HepG2 (cell line): Measurements from ENCODE around the gene GRAMD4. TPM values are rescaled to one million over a fixed set of nuclear protein-coding genes. Genes with fewer than 3 reads are reported as not detected.

ENCODE experiments used
- ATAC-seq: fragments of 200-7000 bp; cut with Tn5 transposase; 3 replicates; pipeline ENCODE4 v1.9.1; 2020; ENCODE audit warnings: mild to moderate bottlenecking, moderate library complexity
- BruUV-seq: library from RNA; stranded (reverse); fragments of 400-500 nt; replicated peaks from 2 replicates; lab custom pipeline; 2021; lab: Mats Ljungman, UMichigan
- CTCF ChIA-PET: fragments of 300-600 bp; formaldehyde crosslinking; extraction: SDS; loops from one replicate; lab custom pipeline; 2021; ENCODE audit warnings: low total read pairs, inconsistent platforms, low intra/inter-chr PET ratio; lab: Yijun Ruan, JAX
- POLR2A ChIA-PET: fragments of 350-600 bp; sonication (Branson Sonifier 250); formaldehyde crosslinking; loops from one replicate; lab custom pipeline; 2020; ENCODE audit warnings: antibody characterized with exemption, inconsistent platforms; lab: Yijun Ruan, JAX
- DNase-seq: peaks from one replicate; pipeline ENCODE4 v3.0.0-alpha.2; 2015; ENCODE audit warnings: low spot score
- FAIRE-seq: peaks from 3 replicates; lab custom pipeline; 2011; peaks lifted over from hg19 to GRCh38; lab: Jason Lieb, UNC
- H2AFZ ChIP-seq: one replicate; pipeline ENCODE4 v1.6.1; 2011; ENCODE audit warnings: low read length, inconsistent platforms
- H3K27ac ChIP-seq: fragments of 300-600 bp; 3 replicates; pipeline ENCODE4 v1.8.0; 2011; ENCODE audit warnings: mixed run types, mild to moderate bottlenecking, mixed read lengths, low read length, inconsistent platforms; ENCODE audit not compliant: insufficient read depth; ENCODE audit errors: extremely low read length
- H3K27me3 ChIP-seq, 2 experiments: fragments of 200-600 bp in 1 of 2; 2 replicates in 1 of 2; 3 replicates in 1 of 2; pipeline versions ENCODE4 v1.6.0 to v1.8.0; 2011; ENCODE audit warnings: low read length in 2 of 2, mild to moderate bottlenecking in 2 of 2, moderate library complexity in 2 of 2, inconsistent platforms in 1 of 2; ENCODE audit not compliant: insufficient read depth in 2 of 2, control insufficient read depth in 1 of 2
- H3K36me3 ChIP-seq, 2 experiments: fragments of 200-600 bp in 1 of 2; replicated peaks in 1 of 2; 2 replicates in 1 of 2; 3 replicates in 1 of 2; pipeline versions ENCODE4 v1.5.1 to v1.8.0; 2011; ENCODE audit warnings: low read length in 2 of 2, inconsistent platforms in 1 of 2; ENCODE audit not compliant: insufficient read depth in 2 of 2, control insufficient read depth in 1 of 2
- H3K4me1 ChIP-seq: 2 replicates; pipeline ENCODE4 v1.5.1; 2012; ENCODE audit warnings: low read length, inconsistent platforms; ENCODE audit not compliant: insufficient read depth
- H3K4me2 ChIP-seq: 2 replicates; pipeline ENCODE4 v1.6.0; 2011; ENCODE audit warnings: low read depth, low read length, inconsistent platforms
- H3K4me3 ChIP-seq, 3 experiments: fragments of 200-600 bp in 1 of 3; sonication (generic), shearing (Covaris generic) in 1 of 3; replicated peaks in 1 of 3; 2 replicates each; pipeline ENCODE4 v1.5.1; 2011 to 2016; ENCODE audit warnings: low read length in 3 of 3, inconsistent platforms in 2 of 3, low read depth in 2 of 3, mild to moderate bottlenecking in 2 of 3, control low read depth in 1 of 3, mixed read lengths in 1 of 3; ENCODE audit not compliant: insufficient read depth in 1 of 3
- H3K79me2 ChIP-seq: one replicate; pipeline ENCODE4 v1.6.1; 2011; ENCODE audit warnings: low read length, inconsistent platforms; ENCODE audit not compliant: insufficient read depth
- H3K9ac ChIP-seq: 2 replicates; pipeline ENCODE4 v1.6.0; 2011; ENCODE audit warnings: mild to moderate bottlenecking, low read depth, low read length, inconsistent platforms; ENCODE audit not compliant: insufficient read depth
- H3K9me3 ChIP-seq: 2 replicates; pipeline ENCODE4 v1.5.1; 2012; ENCODE audit warnings: mild to moderate bottlenecking, low read length
- H4K20me1 ChIP-seq: 2 replicates; pipeline ENCODE4 v1.6.0; 2011; ENCODE audit warnings: inconsistent platforms, mild to moderate bottlenecking, low read length, moderate library complexity; ENCODE audit not compliant: insufficient read depth
- ATF3 ChIP-seq: sonication (generic); formaldehyde crosslinking; IDR thresholded peaks from 2 replicates; pipeline ENCODE4 v1.4.0; 2020; ENCODE audit warnings: missing genetic modification reagents
- FOSL1 ChIP-seq: sonication (generic); formaldehyde crosslinking; IDR thresholded peaks from 2 replicates; pipeline ENCODE4 v1.9.0; 2021; ENCODE audit warnings: missing genetic modification reagents, borderline replicate concordance
- GRHL1 ChIP-seq: sonication (generic); formaldehyde crosslinking; conservative IDR thresholded peaks from 2 replicates; pipeline ENCODE4 v1.8.0; 2022; ENCODE audit warnings: missing genetic modification reagents
- MYNN ChIP-seq: sonication (generic); formaldehyde crosslinking; IDR thresholded peaks from 2 replicates; pipeline ENCODE4 v1.4.0; 2020; ENCODE audit warnings: mild to moderate bottlenecking, low read depth, missing genetic modification reagents
- NFKB2 ChIP-seq: sonication (generic); formaldehyde crosslinking; IDR thresholded peaks from 2 replicates; pipeline ENCODE4 v1.4.0; 2020; ENCODE audit warnings: missing genetic modification reagents, borderline replicate concordance
- SP140L ChIP-seq: sonication (generic); formaldehyde crosslinking; IDR thresholded peaks from 2 replicates; pipeline ENCODE4 v1.4.0; 2020; ENCODE audit warnings: missing genetic modification reagents, borderline replicate concordance
- SRF ChIP-seq: IDR thresholded peaks from 2 replicates; pipeline ENCODE4 v1.6.1; 2011; ENCODE audit warnings: mild to moderate bottlenecking, low read depth, low read length, moderate library complexity
- SSRP1 ChIP-seq: IDR thresholded peaks from 2 replicates; pipeline ENCODE4 v1.6.1; 2016; ENCODE audit warnings: control low read depth
- ZFYVE20 ChIP-seq: sonication (generic); formaldehyde crosslinking; IDR thresholded peaks from 2 replicates; pipeline ENCODE4 v1.8.0; 2023; ENCODE audit warnings: low read depth, mild to moderate bottlenecking, moderate library complexity, missing genetic modification reagents, borderline replicate concordance
- ZNF512 ChIP-seq: sonication (generic); formaldehyde crosslinking; IDR thresholded peaks from 2 replicates; pipeline ENCODE4 v1.4.0; 2020; ENCODE audit warnings: mild to moderate bottlenecking, missing genetic modification reagents
- ZNF549 ChIP-seq: sonication (generic); formaldehyde crosslinking; IDR thresholded peaks from 2 replicates; pipeline ENCODE4 v1.5.0; 2020; ENCODE audit warnings: missing genetic modification reagents
- ZNF564 ChIP-seq: sonication (generic); formaldehyde crosslinking; IDR thresholded peaks from 2 replicates; pipeline ENCODE4 v1.8.1; 2023; ENCODE audit warnings: mild to moderate bottlenecking, missing genetic modification reagents
- ZSCAN25 ChIP-seq: sonication (generic); formaldehyde crosslinking; IDR thresholded peaks from 2 replicates; pipeline ENCODE4 v1.8.0; 2022; ENCODE audit warnings: mild to moderate bottlenecking, missing genetic modification reagents
- WGBS: methylation state at CpG from one replicate; pipeline ENCODE4 v1.1.6; 2017; ENCODE audit warnings: low lambda C conversion rate; 5-methylcytosine and 5-hydroxymethylcytosine counted together
- in situ Hi-C: cut with HindIII; loops from 2 replicates; pipeline ENCODE4 v1.10.0; 2017; ENCODE audit warnings: low pct_unique_long_range_greater_than_20kb; ENCODE audit not compliant: extremely low pct_ligation_motif_present
- intact Hi-C: fragments of 100-400 bp; cut with micrococcal nuclease; formaldehyde crosslinking; loops from one replicate; pipeline ENCODE4 v1.10.0; 2022; ENCODE audit not compliant: unreplicated experiment
- polyA plus RNA-seq, 8 experiments: library from polyadenylated mRNA; depleted of rRNA in 3 of 8; stranded (reverse) in 7 of 8; unstranded in 1 of 8; fragments of >200 nt; fragmentation: Illumina TruSeq in 4 of 8; extraction: Trizol in 4 of 8; gene quantifications; 2 replicates each; pipeline versions ENCODE4 v1.2.1 to v1.2.3, GENCODE V29; 2011 to 2016; ENCODE audit warnings: low read depth in 4 of 8, missing spikeins in 1 of 8, mixed read lengths in 1 of 8; ENCODE audit not compliant: insufficient read depth in 1 of 8
- total RNA-seq, 5 experiments: library from RNA; depleted of rRNA; stranded (reverse); fragments of >200 nt; fragmentation: Illumina TruSeq; extraction: Trizol; gene quantifications; 2 replicates each; pipeline ENCODE4 v1.2.3, GENCODE V29; 2016; ENCODE audit warnings: low read depth in 1 of 5
- TF ChIP-seq, protein P1 (sequence below): sonication (generic); formaldehyde crosslinking; IDR thresholded peaks from 2 replicates; pipeline ENCODE4 v1.4.0; 2020; ENCODE audit warnings: missing genetic modification reagents
- TF ChIP-seq, protein P2 (sequence below): sonication (generic); formaldehyde crosslinking; IDR thresholded peaks from 2 replicates; pipeline ENCODE4 v1.4.0; 2020; ENCODE audit warnings: low read depth, missing genetic modification reagents

The GRAMD4 gene
- total and polyA plus RNA-seq, 2 of the 13 experiments (the other 11 are each of a cell fraction or from before 2014, with no cell fraction given): 15.2 to 15.7 TPM

GRCh38 chr22:46669201-46669600 lies 49.0 kb downstream of the GRAMD4 start:
- in situ Hi-C loops (loop anchor here (25.0 kb wide), 1 partner anchor 107 kb away; no protein-coding TSS in a partner anchor), intact Hi-C loops (no loop called here)
- Histone ChIP-seq H3K4me2 (no peak overlapping the region), H3K4me3 (no peak overlapping the region), H2AFZ (no peak overlapping the region), H3K9ac (no peak overlapping the region), H3K4me1 (no peaks in the 10 kb centered on the region), H3K9me3 (no peaks in the 10 kb centered on the region), H3K36me3 (peaks cover 6 to 13% of the 10 kb centered on the region in 2 experiments; a peak in 3 of 5 replicates), H3K79me2 (no peaks in the 10 kb centered on the region), H4K20me1 (no peaks in the 10 kb centered on the region), H3K27ac (no peak overlapping the region), H3K27me3 (no peaks in the 10 kb centered on the region)
- DNase-seq (no peak), ATAC-seq (no peak), FAIRE-seq (no peak)
- ChIA-PET CTCF (no interaction called here), POLR2A (no interaction called here)
- no TSS peak for BruUV-seq
- whole genome bisulfite sequencing: 96% methylated on average over 8 of the region's 9 CpGs
- TF ChIP-seq SRF (no peak), SSRP1 (CRISPR knock-in tag) (no peak), GRHL1 (CRISPR knock-in tag) (no peak), ZNF564 (CRISPR knock-in tag) (no peak), ZNF512 (CRISPR knock-in tag) (no peak), ZSCAN25 (CRISPR knock-in tag) (no peak), FOSL1 (CRISPR knock-in tag) (no peak), ZNF549 (no peak), SP140L (CRISPR knock-in tag) (no peak), NFKB2 (CRISPR knock-in tag) (no peak), MYNN (CRISPR knock-in tag) (no peak), ATF3 (CRISPR knock-in tag) (no peak), ZFYVE20 (CRISPR knock-in tag) (no peak)
- TF ChIP-seq, protein P1, sequence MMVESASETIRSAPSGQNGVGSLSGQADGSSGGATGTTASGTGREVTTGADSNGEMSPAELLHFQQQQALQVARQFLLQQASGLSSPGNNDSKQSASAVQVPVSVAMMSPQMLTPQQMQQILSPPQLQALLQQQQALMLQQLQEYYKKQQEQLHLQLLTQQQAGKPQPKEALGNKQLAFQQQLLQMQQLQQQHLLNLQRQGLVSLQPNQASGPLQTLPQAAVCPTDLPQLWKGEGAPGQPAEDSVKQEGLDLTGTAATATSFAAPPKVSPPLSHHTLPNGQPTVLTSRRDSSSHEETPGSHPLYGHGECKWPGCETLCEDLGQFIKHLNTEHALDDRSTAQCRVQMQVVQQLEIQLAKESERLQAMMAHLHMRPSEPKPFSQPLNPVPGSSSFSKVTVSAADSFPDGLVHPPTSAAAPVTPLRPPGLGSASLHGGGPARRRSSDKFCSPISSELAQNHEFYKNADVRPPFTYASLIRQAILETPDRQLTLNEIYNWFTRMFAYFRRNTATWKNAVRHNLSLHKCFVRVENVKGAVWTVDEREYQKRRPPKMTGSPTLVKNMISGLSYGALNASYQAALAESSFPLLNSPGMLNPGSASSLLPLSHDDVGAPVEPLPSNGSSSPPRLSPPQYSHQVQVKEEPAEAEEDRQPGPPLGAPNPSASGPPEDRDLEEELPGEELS (CRISPR knock-in tag): no peak
- TF ChIP-seq, protein P2, sequence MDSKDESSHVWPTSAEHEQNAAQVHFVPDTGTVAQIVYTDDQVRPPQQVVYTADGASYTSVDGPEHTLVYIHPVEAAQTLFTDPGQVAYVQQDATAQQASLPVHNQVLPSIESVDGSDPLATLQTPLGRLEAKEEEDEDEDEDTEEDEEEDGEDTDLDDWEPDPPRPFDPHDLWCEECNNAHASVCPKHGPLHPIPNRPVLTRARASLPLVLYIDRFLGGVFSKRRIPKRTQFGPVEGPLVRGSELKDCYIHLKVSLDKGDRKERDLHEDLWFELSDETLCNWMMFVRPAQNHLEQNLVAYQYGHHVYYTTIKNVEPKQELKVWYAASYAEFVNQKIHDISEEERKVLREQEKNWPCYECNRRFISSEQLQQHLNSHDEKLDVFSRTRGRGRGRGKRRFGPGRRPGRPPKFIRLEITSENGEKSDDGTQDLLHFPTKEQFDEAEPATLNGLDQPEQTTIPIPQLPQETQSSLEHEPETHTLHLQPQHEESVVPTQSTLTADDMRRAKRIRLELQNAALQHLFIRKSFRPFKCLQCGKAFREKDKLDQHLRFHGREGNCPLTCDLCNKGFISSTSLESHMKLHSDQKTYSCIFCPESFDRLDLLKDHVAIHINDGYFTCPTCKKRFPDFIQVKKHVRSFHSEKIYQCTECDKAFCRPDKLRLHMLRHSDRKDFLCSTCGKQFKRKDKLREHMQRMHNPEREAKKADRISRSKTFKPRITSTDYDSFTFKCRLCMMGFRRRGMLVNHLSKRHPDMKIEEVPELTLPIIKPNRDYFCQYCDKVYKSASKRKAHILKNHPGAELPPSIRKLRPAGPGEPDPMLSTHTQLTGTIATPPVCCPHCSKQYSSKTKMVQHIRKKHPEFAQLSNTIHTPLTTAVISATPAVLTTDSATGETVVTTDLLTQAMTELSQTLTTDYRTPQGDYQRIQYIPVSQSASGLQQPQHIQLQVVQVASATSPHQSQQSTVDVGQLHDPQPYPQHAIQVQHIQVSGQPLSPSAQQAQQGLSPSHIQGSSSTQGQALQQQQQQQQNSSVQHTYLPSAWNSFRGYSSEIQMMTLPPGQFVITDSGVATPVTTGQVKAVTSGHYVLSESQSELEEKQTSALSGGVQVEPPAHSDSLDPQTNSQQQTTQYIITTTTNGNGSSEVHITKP (CRISPR knock-in tag): no peak
